CD14-positive monocyte (primary cell): ENCODE results near the gene SPRY4. TPM values are rescaled to one million over a fixed set of nuclear protein-coding genes. Genes with fewer than 3 reads are reported as not detected.

Experiments used
- DNase-seq, 3 donors: peaks; one replicate each; pipeline ENCODE4 v3.0.0-alpha.2; 2011 to 2022
- H2AFZ ChIP-seq: 2 replicates; pipeline ENCODE4 v1.6.0; 2012; ENCODE audit warnings: mild to moderate bottlenecking, low read depth, low read length, inconsistent platforms; ENCODE audit not compliant: insufficient read depth, poor library complexity, severe bottlenecking
- H3K27ac ChIP-seq, 2 donors: 1 replicate in 1 of 2; 2 replicates in 1 of 2; pipeline ENCODE4 v1.5.1; 2012 to 2013; ENCODE audit warnings: low read length in 2 of 2, control low read depth in 1 of 2, inconsistent platforms in 1 of 2, low read depth in 1 of 2, mild to moderate bottlenecking in 1 of 2
- H3K27me3 ChIP-seq, 2 donors: one replicate each; pipeline versions ENCODE4 v1.6.0 to v1.6.1; 2011 to 2013; ENCODE audit warnings: low read length in 2 of 2; ENCODE audit not compliant: control insufficient read depth in 2 of 2, insufficient read depth in 2 of 2
- H3K36me3 ChIP-seq, 2 donors: replicated peaks in 1 of 2; 1 replicate in 1 of 2; 2 replicates in 1 of 2; pipeline versions ENCODE4 v1.5.1 to v1.6.1; 2012 to 2013; ENCODE audit warnings: low read length in 2 of 2, control low read depth in 1 of 2, inconsistent platforms in 1 of 2, mild to moderate bottlenecking in 1 of 2; ENCODE audit not compliant: insufficient read depth in 2 of 2, control insufficient read depth in 1 of 2
- H3K4me1 ChIP-seq, 2 donors: 1 replicate in 1 of 2; 2 replicates in 1 of 2; pipeline versions ENCODE4 v1.5.1 to v1.6.1; 2012 to 2013; ENCODE audit warnings: low read length in 2 of 2, control low read depth in 1 of 2, inconsistent platforms in 1 of 2, mild to moderate bottlenecking in 1 of 2, moderate library complexity in 1 of 2; ENCODE audit not compliant: insufficient read depth in 2 of 2, control insufficient read depth in 1 of 2
- H3K4me2 ChIP-seq: replicated peaks from 2 replicates; pipeline ENCODE3; 2012; ENCODE audit warnings: low read length, moderate library complexity, mild to moderate bottlenecking; ENCODE audit not compliant: poor library complexity, severe bottlenecking; ENCODE audit errors: extremely low read depth
- H3K4me3 ChIP-seq, 3 experiments: fragments of 200-600 bp in 1 of 3; sonication (generic) in 1 of 3; replicated peaks in 1 of 3; 1 replicate in 2 of 3; 2 replicates in 1 of 3; pipeline ENCODE4 v1.5.1; 2011 to 2013; ENCODE audit warnings: low read length in 3 of 3, mild to moderate bottlenecking in 3 of 3, control low read depth in 2 of 3, low read depth in 2 of 3, inconsistent platforms in 1 of 3, moderate library complexity in 1 of 3
- H3K79me2 ChIP-seq: 2 replicates; pipeline ENCODE4 v1.6.0; 2012; ENCODE audit warnings: mild to moderate bottlenecking, control low read depth, inconsistent platforms, low read length, moderate library complexity; ENCODE audit not compliant: insufficient read depth
- H3K9ac ChIP-seq: 2 replicates; pipeline ENCODE4 v1.6.0; 2017; ENCODE audit warnings: low read length, mild to moderate bottlenecking; ENCODE audit not compliant: insufficient read depth, poor library complexity, severe bottlenecking
- H3K9me3 ChIP-seq, 2 donors: replicated peaks in 1 of 2; 1 replicate in 1 of 2; 2 replicates in 1 of 2; pipeline versions ENCODE4 v1.5.1 to v1.6.1; 2012 to 2013; ENCODE audit warnings: low read length in 2 of 2, control low read depth in 1 of 2; ENCODE audit not compliant: control insufficient read depth in 1 of 2, insufficient read depth in 1 of 2
- H4K20me1 ChIP-seq: 2 replicates; pipeline ENCODE4 v1.6.0; 2012; ENCODE audit warnings: mild to moderate bottlenecking, low read length, control low read depth, moderate library complexity; ENCODE audit not compliant: insufficient read depth
- H3K27ac Mint-ChIP-seq, 7 donors: one replicate each; pipeline ENCODE4 v1.8.0; 2020; ENCODE audit warnings: mild to moderate bottlenecking in 7 of 7, mixed read lengths in 7 of 7, moderate library complexity in 6 of 7, inconsistent platforms in 2 of 7
- H3K27me3 Mint-ChIP-seq, 3 donors: one replicate each; pipeline ENCODE4 v1.8.0; 2021 to 2022; ENCODE audit warnings: low read depth in 3 of 3, mild to moderate bottlenecking in 3 of 3, mixed read lengths in 3 of 3, moderate library complexity in 3 of 3, inconsistent platforms in 1 of 3
- H3K36me3 Mint-ChIP-seq, 2 donors: one replicate each; pipeline ENCODE4 v1.8.0; 2020; ENCODE audit warnings: mixed read lengths in 2 of 2, inconsistent platforms in 1 of 2, mild to moderate bottlenecking in 1 of 2
- H3K4me1 Mint-ChIP-seq: one replicate; pipeline ENCODE4 v1.8.0; 2020; ENCODE audit warnings: mild to moderate bottlenecking, mixed read lengths
- H3K4me3 Mint-ChIP-seq, 2 donors: one replicate each; pipeline ENCODE4 v1.8.0; 2020; ENCODE audit warnings: mild to moderate bottlenecking in 2 of 2, mixed read lengths in 2 of 2, moderate library complexity in 1 of 2
- H3K9me3 Mint-ChIP-seq, 7 donors: one replicate each; pipeline ENCODE4 v1.8.0; 2020 to 2022; ENCODE audit warnings: mixed read lengths in 7 of 7, mild to moderate bottlenecking in 6 of 7, moderate library complexity in 6 of 7, inconsistent platforms in 2 of 7
- WGBS: methylation state at CpG from one replicate; pipeline ENCODE4 v1.1.5; 2013; ENCODE audit warnings: missing lambda C conversion rate; ENCODE audit not compliant: insufficient coverage; 5-methylcytosine and 5-hydroxymethylcytosine counted together
- intact Hi-C, 2 donors: fragments of 100-400 bp; cut with micrococcal nuclease; formaldehyde crosslinking; loops; one replicate each; pipeline versions ENCODE4 v1.15.0 to v1.15.1; 2023
- polyA plus RNA-seq, 3 donors: library from polyadenylated mRNA; depleted of rRNA in 1 of 3; unstranded in 2 of 3; stranded (reverse) in 1 of 3; fragments of 300-500 nt in 2 of 3; fragments of >200 nt in 1 of 3; fragmentation: Illumina TruSeq in 2 of 3; gene quantifications; 1 replicate in 2 of 3; 2 replicates in 1 of 3; pipeline ENCODE4 v1.2.3, GENCODE V29; 2012 to 2021
- TF ChIP-seq, protein P1 (sequence below): fragments of 200-600 bp; IDR thresholded peaks from one replicate; pipeline ENCODE4 v1.8.0; 2022; ENCODE audit warnings: antibody characterized with exemption, mild to moderate bottlenecking

The SPRY4 gene
- polyA plus RNA-seq, 3 donors = not detected

DNA sequence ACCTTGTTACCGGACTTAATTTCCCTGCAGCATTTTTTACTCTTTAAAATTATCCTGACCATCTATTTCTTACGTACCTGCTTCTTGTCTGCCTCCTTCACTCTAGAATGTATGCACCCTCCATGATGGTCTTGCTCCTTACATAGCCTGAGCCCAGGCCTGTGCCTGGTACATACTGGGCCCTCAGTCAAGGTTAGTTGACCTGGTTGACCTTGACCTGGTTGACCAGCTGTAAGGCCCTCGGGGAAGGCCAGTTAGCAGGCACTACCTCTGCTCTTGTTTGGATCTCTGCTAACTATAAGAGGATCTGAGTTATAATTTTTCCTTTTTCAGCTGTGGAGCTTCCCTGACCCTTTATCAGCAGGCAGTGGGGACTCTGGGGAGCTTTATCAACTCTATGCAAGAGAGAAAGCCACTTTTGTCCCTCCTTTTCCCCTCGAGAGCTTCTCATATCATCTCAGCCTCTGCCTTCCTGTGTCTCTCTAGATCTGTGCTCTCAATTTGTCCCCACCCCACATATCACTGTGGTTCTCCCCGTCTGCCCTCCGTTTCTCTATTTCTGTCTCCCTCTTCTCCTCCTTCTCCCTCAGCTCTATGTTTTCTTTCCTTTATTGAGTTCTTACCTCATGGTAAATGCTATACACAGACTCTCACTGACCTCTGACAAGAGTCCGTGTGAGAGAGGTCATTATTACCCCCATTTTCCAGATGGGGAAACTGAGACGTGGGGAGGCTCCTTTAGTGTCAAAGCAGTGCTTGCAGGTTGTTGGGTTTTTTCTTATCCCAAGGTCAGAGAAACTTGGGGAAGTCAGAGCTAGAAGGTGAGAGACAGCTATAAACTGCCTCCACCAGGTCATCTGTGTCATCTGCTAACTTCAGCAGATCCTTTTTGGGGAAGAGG is 28.6 kb downstream of the SPRY4 start:
- no peaks in the 10 kb centered on the region for H3K36me3 ChIP-seq
- TF ChIP-seq, protein P1, sequence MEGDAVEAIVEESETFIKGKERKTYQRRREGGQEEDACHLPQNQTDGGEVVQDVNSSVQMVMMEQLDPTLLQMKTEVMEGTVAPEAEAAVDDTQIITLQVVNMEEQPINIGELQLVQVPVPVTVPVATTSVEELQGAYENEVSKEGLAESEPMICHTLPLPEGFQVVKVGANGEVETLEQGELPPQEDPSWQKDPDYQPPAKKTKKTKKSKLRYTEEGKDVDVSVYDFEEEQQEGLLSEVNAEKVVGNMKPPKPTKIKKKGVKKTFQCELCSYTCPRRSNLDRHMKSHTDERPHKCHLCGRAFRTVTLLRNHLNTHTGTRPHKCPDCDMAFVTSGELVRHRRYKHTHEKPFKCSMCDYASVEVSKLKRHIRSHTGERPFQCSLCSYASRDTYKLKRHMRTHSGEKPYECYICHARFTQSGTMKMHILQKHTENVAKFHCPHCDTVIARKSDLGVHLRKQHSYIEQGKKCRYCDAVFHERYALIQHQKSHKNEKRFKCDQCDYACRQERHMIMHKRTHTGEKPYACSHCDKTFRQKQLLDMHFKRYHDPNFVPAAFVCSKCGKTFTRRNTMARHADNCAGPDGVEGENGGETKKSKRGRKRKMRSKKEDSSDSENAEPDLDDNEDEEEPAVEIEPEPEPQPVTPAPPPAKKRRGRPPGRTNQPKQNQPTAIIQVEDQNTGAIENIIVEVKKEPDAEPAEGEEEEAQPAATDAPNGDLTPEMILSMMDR = no peak
- H3K4me3 ChIP-seq = no peak overlapping the region
- H3K27ac Mint-ChIP-seq = no peak overlapping the region
- no peak for DNase-seq
- no peaks in the 10 kb centered on the region for H3K4me1 Mint-ChIP-seq
- peaks cover 0 to 4% (median 0%) of the 10 kb centered on the region in 7 donors for H3K9me3 Mint-ChIP-seq
- no peak overlapping the region for H3K4me2 ChIP-seq
- no peak overlapping the region for H3K27ac ChIP-seq
- H3K9me3 ChIP-seq = no peaks in the 10 kb centered on the region
- no peaks in the 10 kb centered on the region for H3K79me2 ChIP-seq
- no peaks in the 10 kb centered on the region for H3K4me1 ChIP-seq
- 77% methylated on average over 4 of the region's 8 CpGs for WGBS
- H2AFZ ChIP-seq = no peak overlapping the region
- no peak overlapping the region for H3K9ac ChIP-seq
- H3K36me3 Mint-ChIP-seq = no peaks in the 10 kb centered on the region
- H3K27me3 ChIP-seq = peaks cover 0 to 3% of the 10 kb centered on the region in 2 donors
- no peaks in the 10 kb centered on the region for H4K20me1 ChIP-seq
- no peak overlapping the region for H3K4me3 Mint-ChIP-seq
- intact Hi-C loops = no loop called here
- peaks cover 4 to 23% (median 14%) of the 10 kb centered on the region in 3 donors for H3K27me3 Mint-ChIP-seq

- Histone ChIP-seq H3K79me2 (no peaks in the 10 kb centered on the region), H3K4me3 (no peak overlapping the region), H3K4me2 (no peak overlapping the region), H3K36me3 (no peaks in the 10 kb centered on the region), H3K4me1 (no peaks in the 10 kb centered on the region), H4K20me1 (no peaks in the 10 kb centered on the region), H3K27ac (no peak overlapping the region), H3K9ac (no peak overlapping the region), H3K27me3 (peaks cover 0 to 3% of the 10 kb centered on the region in 2 donors), H3K9me3 (no peaks in the 10 kb centered on the region), H2AFZ (no peak overlapping the region)
- Mint-ChIP-seq H3K4me3 (peak overlapping the region in 1 of 2 donors; percentile 10), H3K9me3 (peaks cover 0 to 4% (median 0%) of the 10 kb centered on the region in 7 donors), H3K36me3 (no peaks in the 10 kb centered on the region), H3K4me1 (no peaks in the 10 kb centered on the region), H3K27me3 (peaks cover 4 to 27% (median 14%) of the 10 kb centered on the region in 3 donors), H3K27ac (no peak overlapping the region)
- intact Hi-C loops = no loop called here
- 80% methylated on average over 17 of the region's 23 CpGs for WGBS
- TF ChIP-seq, protein P1 = no peak
- DNase-seq = no peak
Measured at GRCh38 chr5:142295084-142295758, 29.6 kb downstream of the SPRY4 start.
